ENCODE data around the gene ADGRD2. TPM values are rescaled to one million over a fixed set of nuclear protein-coding genes. Genes with fewer than 3 reads are reported as not detected.

ADGRD2 gene
- total RNA-seq, 1 experiment from 2014 or later = not detected

GRCh38 chr9:124452326-124452725, 2.1 kb downstream of the ADGRD2 start:
- Histone ChIP-seq H3K27ac (ENCODE audit: low read depth, low read length) (peak overlapping the region; percentile 50; the same call in 1 of the 2 replicates), H3K9me3 (ENCODE audit: control insufficient read depth in 1 of 2, insufficient read depth in 1 of 2, low read depth in 1 of 2, low read length in 2 of 2) (no peaks in the 10 kb centered on the region), H3K27me3 (ENCODE audit: insufficient read depth, low read length) (no peaks in the 10 kb centered on the region), H2AFZ (ENCODE audit: low read depth, low read length, poor library complexity, severe bottlenecking) (no peak overlapping the region), H3K4me2 (ENCODE audit: low read length) (peak overlapping the region; percentile 78), H3K9ac (ENCODE audit: low read length) (no peak overlapping the region), H3K4me3 (replicated peaks in 1 of 2; ENCODE audit: low read depth in 1 of 2, low read length in 2 of 2) (no peak overlapping the region), H3K4me1 (ENCODE audit: control insufficient read depth in 1 of 2, insufficient read depth in 2 of 2, low read length in 2 of 2) (peaks cover 6 to 24% of the 10 kb centered on the region in 2 experiments; a peak in 2 of 4 replicates), H3K79me2 (ENCODE audit: insufficient read depth, low read length) (no peaks in the 10 kb centered on the region), H3K36me3 (ENCODE audit: control insufficient read depth in 1 of 2, insufficient read depth in 2 of 2, low read length in 2 of 2) (no peaks in the 10 kb centered on the region), H3K9me2 (ENCODE audit: insufficient read depth) (no peaks in the 10 kb centered on the region), H4K20me1 (ENCODE audit: insufficient read depth) (no peaks in the 10 kb centered on the region)
- RAD21 ChIA-PET (ENCODE audit: low non-redundant PET in 1 of 2, low total read pairs in 2 of 2, uncharacterized antibody in 2 of 2, unreplicated experiment in 2 of 2) = no interaction called here
- ATAC-seq (no peak), DNase-seq (ENCODE audit: low read depth, low spot score) (no peak)
- TF ChIP-seq JUND (IDR thresholded peaks at IDR 0.05) (no peak), EZH2 (IDR thresholded peaks at IDR 0.05) (no peak), ZFX (IDR thresholded peaks at IDR 0.05) (no peak), CTCF (IDR thresholded peaks at IDR 0.05 in 2 of 3, conservative IDR thresholded peaks at IDR 0.05 in 1 of 3; ENCODE audit: borderline replicate concordance in 1 of 3, insufficient read depth in 1 of 3, low read depth in 2 of 3, low read length in 2 of 3) (no peak), MAX (IDR thresholded peaks at IDR 0.05) (no peak)
- BruUV-seq (replicated peaks) = no TSS peak
- CTCF ChIA-PET = no interaction called here
- intact Hi-C loops (cut with micrococcal nuclease) = no loop called here
- POLR2A ChIA-PET = no interaction called here

- POLR2A ChIA-PET = no interaction called here
- no peak for TF ChIP-seq JUND (IDR thresholded peaks at IDR 0.05)
- peak; percentile 38; the same call in 1 of the 2 replicates for TF ChIP-seq ZFX (IDR thresholded peaks at IDR 0.05)
- no peak for TF ChIP-seq ELF1 (IDR thresholded peaks at IDR 0.05; ENCODE audit: borderline replicate concordance, low read depth)
- no TSS peak for BruUV-seq (replicated peaks)
Measured at GRCh38 chr9:124452841-124453585, 2.8 kb downstream of the ADGRD2 start.

More at GRCh38 chr9:124452841-124453585, 2.8 kb downstream of the ADGRD2 start:
- no peaks in the 10 kb centered on the region for H3K9me2 ChIP-seq (ENCODE audit: insufficient read depth)
- H4K20me1 ChIP-seq (ENCODE audit: insufficient read depth) = no peaks in the 10 kb centered on the region
- peak overlapping the region; percentile 36 to 58 for H3K4me3 ChIP-seq (replicated peaks in 1 of 2; ENCODE audit: low read depth in 1 of 2, low read length in 2 of 2)
- H3K79me2 ChIP-seq (ENCODE audit: insufficient read depth, low read length) = no peaks in the 10 kb centered on the region
- H3K27me3 ChIP-seq (ENCODE audit: insufficient read depth, low read length) = no peaks in the 10 kb centered on the region
- H3K36me3 ChIP-seq (ENCODE audit: control insufficient read depth in 1 of 2, insufficient read depth in 2 of 2, low read length in 2 of 2) = no peaks in the 10 kb centered on the region
- H3K4me1 ChIP-seq (ENCODE audit: control insufficient read depth in 1 of 2, insufficient read depth in 2 of 2, low read length in 2 of 2) = peaks cover 6 to 19% of the 10 kb centered on the region in 2 experiments; a peak in 2 of 4 replicates
- RAD21 ChIA-PET (ENCODE audit: low non-redundant PET in 1 of 2, low total read pairs in 2 of 2, uncharacterized antibody in 2 of 2, unreplicated experiment in 2 of 2) = no interaction called here
- ATAC-seq (no peak; the same call in 1 of the 2 replicates), DNase-seq (ENCODE audit: low read depth, low spot score) (no peak)
- no peak overlapping the region for H2AFZ ChIP-seq (ENCODE audit: low read depth, low read length, poor library complexity, severe bottlenecking)
- peak overlapping the region; percentile 41 for H3K9ac ChIP-seq (ENCODE audit: low read length)
- H3K9me3 ChIP-seq (ENCODE audit: control insufficient read depth in 1 of 2, insufficient read depth in 1 of 2, low read depth in 1 of 2, low read length in 2 of 2) = no peaks in the 10 kb centered on the region
- intact Hi-C loops (cut with micrococcal nuclease) = no loop called here
- CTCF ChIA-PET = interaction anchor here (1.0 kb wide), 1 partner anchor 37 kb away, joined by 3 read pairs; no protein-coding TSS in a partner anchor
- H3K27ac ChIP-seq (ENCODE audit: low read depth, low read length) = peak overlapping the region; percentile 50; the same call in 1 of the 2 replicates
- H3K4me2 ChIP-seq (ENCODE audit: low read length) = peak overlapping the region; percentile 78

Measured in HCT116 (cell line).